ENCODE results near the gene HDAC9. TPM values are rescaled to one million over a fixed set of nuclear protein-coding genes. Genes with fewer than 3 reads are reported as not detected.

HDAC9 gene
- total RNA-seq, 2 donors from 2014 or later = 8.3 to 31.9 TPM

DNA sequence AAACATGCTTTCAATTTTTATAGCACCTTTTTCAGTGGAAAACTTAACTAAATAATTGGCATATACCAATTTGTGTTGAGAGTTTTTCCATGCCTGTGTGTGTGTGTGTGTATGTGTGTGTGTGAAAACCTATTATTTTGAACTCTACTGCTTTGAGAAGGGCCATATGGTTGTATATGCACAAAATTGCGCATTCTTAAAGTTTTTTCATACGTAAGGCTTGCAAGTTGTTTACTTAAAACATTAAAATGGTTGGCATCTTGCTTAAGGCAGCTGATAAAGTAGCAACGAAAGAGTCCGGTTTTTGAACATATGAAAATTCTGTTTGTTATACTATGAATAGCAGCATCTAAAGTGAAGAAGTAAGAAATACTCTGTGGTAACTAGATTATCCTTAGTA lies 84.1 kb downstream of the HDAC9 start:
- intact Hi-C loops (cut with DNase I) = no loop called here
- Histone ChIP-seq H3K36me3 (no peaks in the 10 kb centered on the region), H3K27me3 (replicated peaks; ENCODE audit: insufficient read depth) (no peaks in the 10 kb centered on the region), H3K4me1 (replicated peaks) (no peaks in the 10 kb centered on the region), H3K9me3 (no peaks in the 10 kb centered on the region), H3K4me3 (no peak overlapping the region), H3K27ac (no peak overlapping the region)
- no peak for DNase-seq (ENCODE audit: low spot score)
- TF ChIP-seq, protein P1, sequence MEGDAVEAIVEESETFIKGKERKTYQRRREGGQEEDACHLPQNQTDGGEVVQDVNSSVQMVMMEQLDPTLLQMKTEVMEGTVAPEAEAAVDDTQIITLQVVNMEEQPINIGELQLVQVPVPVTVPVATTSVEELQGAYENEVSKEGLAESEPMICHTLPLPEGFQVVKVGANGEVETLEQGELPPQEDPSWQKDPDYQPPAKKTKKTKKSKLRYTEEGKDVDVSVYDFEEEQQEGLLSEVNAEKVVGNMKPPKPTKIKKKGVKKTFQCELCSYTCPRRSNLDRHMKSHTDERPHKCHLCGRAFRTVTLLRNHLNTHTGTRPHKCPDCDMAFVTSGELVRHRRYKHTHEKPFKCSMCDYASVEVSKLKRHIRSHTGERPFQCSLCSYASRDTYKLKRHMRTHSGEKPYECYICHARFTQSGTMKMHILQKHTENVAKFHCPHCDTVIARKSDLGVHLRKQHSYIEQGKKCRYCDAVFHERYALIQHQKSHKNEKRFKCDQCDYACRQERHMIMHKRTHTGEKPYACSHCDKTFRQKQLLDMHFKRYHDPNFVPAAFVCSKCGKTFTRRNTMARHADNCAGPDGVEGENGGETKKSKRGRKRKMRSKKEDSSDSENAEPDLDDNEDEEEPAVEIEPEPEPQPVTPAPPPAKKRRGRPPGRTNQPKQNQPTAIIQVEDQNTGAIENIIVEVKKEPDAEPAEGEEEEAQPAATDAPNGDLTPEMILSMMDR (IDR thresholded peaks at IDR 0.05) = no peak
- TF ChIP-seq POLR2AphosphoS5 (IDR thresholded peaks at IDR 0.05) = no peak
- no peak for TF ChIP-seq POLR2A (IDR thresholded peaks at IDR 0.05)
- WGBS = 89% methylated on average over 4 of the region's 4 CpGs

DNA sequence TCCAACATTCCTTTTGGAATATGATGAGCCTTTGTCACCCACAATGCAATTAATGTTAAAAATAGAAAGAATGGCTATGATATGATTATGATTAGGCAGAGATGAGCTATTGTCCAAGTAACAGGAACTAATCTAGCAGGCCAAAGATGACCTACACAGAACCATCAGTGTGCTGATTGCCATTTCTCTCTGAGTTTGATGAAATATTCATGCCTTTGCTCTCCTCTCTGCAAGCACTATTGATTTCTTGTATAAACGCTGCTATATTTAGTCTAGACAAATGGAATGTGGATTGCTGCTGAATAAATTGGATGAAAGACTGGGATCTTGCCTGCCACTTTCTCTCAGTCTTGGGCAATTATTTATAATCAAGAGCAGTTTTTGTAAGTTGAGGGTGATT lies 85.4 kb downstream of the HDAC9 start:
- Histone ChIP-seq H3K27ac (no peak overlapping the region), H3K9me3 (no peaks in the 10 kb centered on the region), H3K4me1 (replicated peaks) (no peaks in the 10 kb centered on the region), H3K4me3 (no peak overlapping the region), H3K36me3 (no peaks in the 10 kb centered on the region), H3K27me3 (replicated peaks; ENCODE audit: insufficient read depth) (no peaks in the 10 kb centered on the region)
- intact Hi-C loops (cut with DNase I) = no loop called here
- WGBS = 61% methylated on average over 1 of the region's 1 CpG
- TF ChIP-seq POLR2A (IDR thresholded peaks at IDR 0.05) (no peak), POLR2AphosphoS5 (IDR thresholded peaks at IDR 0.05) (no peak)
- TF ChIP-seq, protein P1 (IDR thresholded peaks at IDR 0.05) = no peak
- DNase-seq (ENCODE audit: low spot score) = no peak

DNA sequence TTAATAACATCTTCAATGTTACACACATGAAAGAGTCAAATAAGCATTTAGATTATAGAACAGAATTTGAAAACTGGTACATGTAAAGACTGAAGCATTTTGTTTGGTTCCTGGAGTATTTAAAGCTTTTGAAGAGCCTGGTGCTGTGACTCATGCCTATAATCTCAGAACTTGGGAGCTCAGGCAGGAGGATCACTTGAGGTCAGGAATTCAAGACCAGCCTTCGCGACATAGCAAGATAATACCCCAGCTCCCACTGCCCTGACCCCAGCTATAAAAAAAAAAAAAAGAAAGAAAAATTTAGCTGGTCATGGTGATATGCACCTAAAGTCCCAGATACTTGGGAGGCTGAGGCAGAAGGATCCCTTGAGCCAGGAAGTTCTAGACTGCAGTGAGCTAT lies 87.8 kb downstream of the HDAC9 start:
- WGBS = 74% methylated on average over 2 of the region's 2 CpGs
- intact Hi-C loops (cut with DNase I) = no loop called here

DNA sequence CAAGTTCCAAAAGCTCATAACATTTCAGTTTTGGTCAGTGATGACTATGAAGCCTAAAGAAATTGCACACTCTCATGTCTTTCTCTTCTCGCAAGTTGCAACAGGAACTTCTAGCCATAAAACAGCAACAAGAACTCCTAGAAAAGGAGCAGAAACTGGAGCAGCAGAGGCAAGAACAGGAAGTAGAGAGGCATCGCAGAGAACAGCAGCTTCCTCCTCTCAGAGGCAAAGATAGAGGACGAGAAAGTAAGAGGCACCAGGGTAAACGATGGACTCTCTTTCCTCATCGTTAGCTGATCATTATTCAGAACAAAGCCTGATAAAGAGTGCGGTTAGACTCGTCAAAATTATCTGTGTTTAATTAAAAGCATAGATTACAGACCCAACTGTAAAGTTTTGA lies 94.7 kb downstream of the HDAC9 start:
- WGBS = 40% methylated on average over 7 of the region's 7 CpGs

More for the DNA sequence above, 87.8 kb downstream of the HDAC9 start:
- Histone ChIP-seq H3K36me3 (no peaks in the 10 kb centered on the region), H3K4me3 (no peak overlapping the region), H3K27me3 (replicated peaks; ENCODE audit: insufficient read depth) (no peaks in the 10 kb centered on the region), H3K27ac (no peak overlapping the region), H3K4me1 (replicated peaks) (no peaks in the 10 kb centered on the region), H3K9me3 (no peaks in the 10 kb centered on the region)
- TF ChIP-seq POLR2A (IDR thresholded peaks at IDR 0.05) (no peak), POLR2AphosphoS5 (IDR thresholded peaks at IDR 0.05) (no peak)
- TF ChIP-seq, protein P1 (IDR thresholded peaks at IDR 0.05) = no peak
- no peak for DNase-seq (ENCODE audit: low spot score)

DNA sequence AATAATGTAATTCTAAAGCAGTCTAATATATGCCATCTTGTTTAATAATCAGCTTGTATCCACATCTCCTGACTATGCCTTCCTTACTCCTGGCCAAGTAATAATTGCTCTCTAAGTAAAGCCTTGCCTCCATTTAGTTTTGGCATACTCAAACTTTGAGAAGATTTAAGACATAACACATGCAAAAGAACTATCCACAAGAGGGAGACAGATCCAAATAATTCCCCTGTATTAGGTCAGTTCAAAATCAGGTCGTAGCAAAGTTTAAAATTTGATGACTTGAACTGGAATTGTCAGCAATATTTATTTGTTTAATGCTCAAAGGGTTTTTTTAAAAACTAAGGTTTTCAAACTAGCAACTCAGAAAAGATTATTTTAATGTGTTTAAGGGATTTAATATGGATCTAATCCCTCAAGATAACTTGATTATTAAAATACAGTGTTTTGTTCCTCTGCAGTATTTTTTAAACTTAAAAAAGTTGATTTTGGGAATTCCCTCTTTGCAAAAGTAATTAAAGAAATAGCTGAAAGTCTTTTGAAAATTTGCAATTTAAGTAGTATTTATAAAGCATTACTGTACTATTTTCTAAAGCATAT lies 95.3 kb downstream of the HDAC9 start:
- H3K4me1 ChIP-seq (replicated peaks) = no peaks in the 10 kb centered on the region
- H3K36me3 ChIP-seq = no peaks in the 10 kb centered on the region
- TF ChIP-seq POLR2AphosphoS5 (IDR thresholded peaks at IDR 0.05) = no peak
- TF ChIP-seq, protein P1 (IDR thresholded peaks at IDR 0.05) = peak in 3 of 4 experiments; percentile 18 to 51 (median 43)
- 12% methylated on average over 1 of the region's 1 CpG for WGBS
- intact Hi-C loops (cut with DNase I) = no loop called here
- no peak overlapping the region for H3K4me3 ChIP-seq
- no peak for DNase-seq (ENCODE audit: low spot score)
- no peaks in the 10 kb centered on the region for H3K9me3 ChIP-seq
- no peak overlapping the region for H3K27ac ChIP-seq
- no peaks in the 10 kb centered on the region for H3K27me3 ChIP-seq (replicated peaks; ENCODE audit: insufficient read depth)

More for the DNA sequence above, 94.7 kb downstream of the HDAC9 start:
- Histone ChIP-seq H3K27ac (no peak overlapping the region), H3K36me3 (no peaks in the 10 kb centered on the region), H3K4me3 (no peak overlapping the region), H3K27me3 (replicated peaks; ENCODE audit: insufficient read depth) (no peaks in the 10 kb centered on the region), H3K4me1 (replicated peaks) (no peaks in the 10 kb centered on the region), H3K9me3 (no peaks in the 10 kb centered on the region)
- TF ChIP-seq, protein P1 (IDR thresholded peaks at IDR 0.05) = no peak
- TF ChIP-seq POLR2A (IDR thresholded peaks at IDR 0.05) (no peak), POLR2AphosphoS5 (IDR thresholded peaks at IDR 0.05) (no peak)
- intact Hi-C loops (cut with DNase I) = no loop called here
- no peak for DNase-seq (ENCODE audit: low spot score)

Data from prostate gland (tissue), 2 donors.